Ramos (cell line): ENCODE measurements around the gene TUSC2.
"Not testable (repeated sequence)": the region's sequence is repeated elsewhere in the genome, so short reads cannot be mapped to it uniquely, and the experiment has no call there.

ENCODE experiments used
- in situ Hi-C: fragments of 300-500 bp; cut with MboI; formaldehyde crosslinking; loops from one replicate; pipeline ENCODE4 v1.14.3; 2022; ENCODE audit warnings: low sequenced_read_pairs; ENCODE audit not compliant: unreplicated experiment

TUSC2 gene

DNA sequence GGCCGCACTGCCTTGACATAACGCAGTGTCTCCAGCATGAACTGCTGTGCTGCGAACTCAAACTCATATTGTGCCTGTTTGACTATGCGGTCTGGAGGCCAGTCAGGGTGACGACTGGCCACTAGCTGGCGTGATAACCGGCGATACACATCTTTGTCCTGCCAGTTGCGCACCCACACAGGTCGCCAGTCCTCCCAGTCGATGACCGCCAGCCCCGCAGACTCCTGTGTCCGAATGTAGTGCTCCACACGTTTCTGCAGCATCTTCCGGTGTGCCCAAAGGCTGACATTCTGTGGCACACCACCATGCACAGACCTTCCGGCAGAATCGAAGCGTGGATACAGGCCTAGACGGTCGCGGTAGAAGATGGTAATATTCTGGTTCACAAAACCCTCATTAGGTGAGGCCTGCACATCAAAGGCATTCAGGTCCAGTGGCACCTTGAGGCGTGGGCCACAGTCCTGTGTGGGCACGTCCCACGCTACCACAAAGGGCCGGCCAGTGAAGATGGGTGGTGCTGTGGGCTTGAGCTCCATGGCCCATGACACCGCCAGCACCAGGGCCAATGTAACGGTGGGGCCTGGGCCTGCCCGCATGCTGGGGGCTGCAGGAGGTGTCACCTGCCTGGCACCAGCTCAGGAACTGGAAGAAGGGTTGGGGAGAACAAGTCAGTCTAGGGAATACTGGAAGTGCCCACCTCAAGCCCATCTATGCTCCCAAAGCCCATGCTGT, 8.0 kb downstream of the TUSC2 start:
- in situ Hi-C loops: no loop called here

DNA sequence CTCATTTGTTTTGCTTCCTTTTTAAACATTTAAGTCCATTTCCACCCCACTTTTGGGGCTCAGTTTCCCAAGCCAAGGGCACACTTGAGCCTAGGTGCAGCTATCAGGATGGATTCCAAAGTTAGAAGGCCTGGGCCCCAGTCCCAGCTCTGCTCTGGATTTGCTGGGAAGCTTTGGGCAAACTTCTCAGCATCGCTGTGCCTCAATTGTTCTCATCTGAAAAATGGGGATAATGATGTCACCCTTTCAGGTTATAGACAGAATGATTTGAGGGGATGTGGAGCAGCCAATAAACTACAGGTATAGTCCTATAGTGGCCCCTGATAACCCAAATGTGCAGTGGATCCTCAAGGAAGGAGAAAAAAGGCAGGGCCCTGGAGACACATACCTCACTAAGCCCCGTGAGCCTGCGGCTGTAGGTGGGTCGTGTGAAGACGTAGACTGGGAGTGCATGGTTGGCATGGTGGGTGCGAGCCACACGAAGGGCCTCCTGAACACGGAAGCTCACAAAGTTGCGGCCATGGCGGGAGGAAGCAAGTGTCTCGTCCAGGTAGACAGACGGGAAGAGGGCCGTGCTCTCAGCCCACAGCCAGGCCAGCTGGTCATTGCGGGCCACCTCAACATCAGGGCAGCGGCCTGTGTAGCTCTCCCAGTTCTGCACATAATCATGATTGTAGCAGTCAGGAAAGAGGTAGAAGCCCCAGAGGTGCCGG, 8.7 kb downstream of the TUSC2 start:
- in situ Hi-C loops: no loop called here

DNA sequence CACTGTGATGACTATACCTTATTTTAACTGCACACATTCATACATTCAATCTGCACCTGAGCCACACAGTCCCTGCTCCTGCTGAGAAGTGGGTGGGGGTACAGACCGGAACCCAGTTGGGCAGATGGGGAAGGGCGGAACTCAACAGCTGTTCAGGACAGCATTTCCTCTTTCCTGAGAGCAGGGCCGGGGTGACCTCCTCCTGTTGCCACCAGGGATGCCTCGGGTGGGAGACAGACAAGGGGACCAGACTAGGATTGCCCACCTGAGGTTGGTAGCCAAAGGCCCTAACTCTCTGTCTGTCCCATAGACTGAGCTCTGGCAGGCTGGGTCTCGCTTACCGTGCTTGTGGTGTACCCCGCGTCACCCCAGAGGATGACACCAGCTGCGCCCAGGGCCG, 9.4 kb downstream of the TUSC2 start:
- in situ Hi-C loops: no loop called here

DNA sequence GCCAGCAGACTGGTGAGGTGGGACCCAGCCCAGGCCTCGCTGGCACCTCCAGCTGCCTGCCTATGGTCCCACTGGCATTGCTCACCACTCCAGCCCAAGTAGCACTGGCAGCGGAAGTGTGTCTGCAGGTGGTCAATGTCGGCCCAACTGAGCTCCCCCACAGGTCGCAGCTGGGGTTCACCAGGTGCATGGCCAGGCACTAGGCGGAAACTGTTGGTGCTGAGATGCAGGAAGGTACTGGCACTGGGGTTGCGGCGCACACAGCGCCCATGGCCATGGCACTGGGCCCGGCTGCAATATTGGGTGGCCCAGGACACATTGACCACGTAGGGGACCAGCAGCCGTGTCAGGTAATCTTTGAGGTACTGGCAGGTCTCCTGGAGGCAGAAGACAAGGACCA, 9.9 kb downstream of the TUSC2 start:
- in situ Hi-C loops: no loop called here

DNA sequence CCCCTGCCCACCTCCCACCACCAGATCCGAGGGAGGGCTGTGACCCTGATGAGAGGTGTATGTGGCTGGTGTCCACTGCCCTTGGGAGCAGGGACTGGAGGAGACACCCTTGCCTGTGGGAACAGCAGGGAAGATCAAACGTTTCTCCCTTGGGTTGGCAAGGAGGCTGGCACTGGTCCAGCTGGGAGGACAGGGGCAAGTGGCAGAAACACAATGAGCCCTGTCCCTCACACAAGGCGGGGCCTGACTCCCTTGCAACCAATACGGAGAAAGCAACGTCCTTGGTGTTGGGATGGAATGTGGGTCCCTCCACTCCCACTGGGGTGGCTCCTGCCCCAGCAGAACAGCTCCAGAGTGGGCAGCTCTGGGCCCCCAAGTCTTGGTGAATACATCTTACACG, 10.7 kb downstream of the TUSC2 start:
- in situ Hi-C loops: no loop called here

DNA sequence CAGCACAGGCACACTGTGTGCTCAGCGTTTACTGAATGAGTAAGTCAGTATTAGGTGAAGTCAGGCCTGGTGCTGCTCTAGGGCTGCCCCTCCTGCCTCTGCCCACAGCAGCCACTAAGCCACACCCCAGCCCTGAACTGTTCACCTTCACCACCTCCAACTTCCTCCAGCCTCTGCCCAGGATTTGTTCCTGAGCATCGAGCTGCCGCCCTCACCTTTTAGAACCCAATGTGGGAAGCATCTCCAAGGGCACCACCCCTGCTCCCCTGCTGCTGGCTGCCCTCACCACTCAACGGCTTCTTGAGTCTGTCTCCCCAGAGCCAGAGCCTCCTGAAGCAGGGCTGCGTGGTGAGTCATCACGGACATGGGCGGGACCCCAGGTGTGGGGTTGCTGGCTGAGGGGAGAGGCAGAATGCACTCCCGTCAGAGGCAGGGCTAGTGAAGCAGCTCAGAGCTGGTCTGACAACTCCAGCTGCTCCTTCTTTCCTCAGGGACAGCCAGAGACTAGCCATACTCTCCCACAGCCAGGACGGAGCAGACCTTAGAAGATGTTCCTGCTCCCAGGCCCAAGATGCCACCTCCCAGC, 11.3 kb downstream of the TUSC2 start:
- in situ Hi-C loops: no loop called here

DNA sequence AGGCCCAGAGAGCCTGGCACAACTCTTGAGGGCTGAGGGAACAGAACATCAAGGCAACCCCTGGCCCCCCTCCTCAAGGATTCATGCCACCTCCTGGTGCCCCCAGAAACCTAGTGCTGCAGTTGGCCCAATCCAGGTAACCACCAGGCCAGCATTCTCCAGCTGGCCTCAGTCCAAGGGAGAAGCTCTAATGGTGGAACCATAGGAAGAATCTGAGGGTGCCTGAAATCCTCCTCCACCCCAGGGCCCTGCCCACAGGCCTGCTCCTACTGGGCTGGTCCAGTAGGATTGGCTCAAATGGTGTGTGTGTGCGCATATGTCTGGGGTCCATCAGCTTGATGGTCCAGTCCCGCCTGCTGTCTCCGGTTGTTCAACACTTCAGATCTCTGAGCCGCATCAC, 13.2 kb downstream of the TUSC2 start:
- in situ Hi-C loops: no loop called here

DNA sequence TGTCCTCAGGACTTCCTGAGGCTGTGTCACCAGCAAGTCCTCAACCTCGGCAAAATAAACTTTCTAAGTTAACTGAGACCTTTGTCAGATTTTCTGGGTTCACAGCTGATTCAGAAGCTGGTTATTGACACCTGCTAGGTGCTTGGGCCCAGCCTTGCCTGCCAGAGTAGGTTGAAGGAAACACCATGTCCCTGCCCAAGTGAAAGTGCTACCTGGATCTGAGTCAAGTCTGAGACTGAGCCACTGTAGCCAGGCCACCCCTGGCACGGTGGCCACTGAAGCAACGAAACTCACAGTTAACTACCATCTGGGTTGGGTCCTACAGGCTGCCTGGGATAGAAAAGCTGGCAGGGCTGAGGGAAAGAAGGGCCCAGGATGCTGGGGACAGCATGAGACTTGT, 13.7 kb downstream of the TUSC2 start:
- in situ Hi-C loops: no loop called here

DNA sequence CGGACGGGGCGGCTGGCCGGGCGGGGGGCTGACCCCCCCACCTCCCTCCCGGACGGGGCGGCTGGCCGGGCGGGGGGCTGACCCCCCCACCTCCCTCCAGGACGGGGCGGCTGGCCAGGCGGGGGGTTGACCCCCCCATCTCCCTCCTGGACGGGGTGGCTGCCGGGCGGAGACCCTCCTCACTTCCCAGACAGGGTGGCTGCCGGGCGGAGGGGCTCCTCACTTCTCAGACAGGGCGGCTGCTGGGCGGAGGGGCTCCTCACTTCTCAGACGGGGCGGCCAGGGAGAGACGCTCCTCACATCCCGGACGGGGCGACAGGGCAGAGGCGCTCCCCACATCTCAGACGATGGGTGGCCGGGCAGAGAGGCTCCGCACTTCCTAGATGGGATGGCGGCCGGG, 16.0 kb downstream of the TUSC2 start:
- in situ Hi-C loops: not testable (repeated sequence)

DNA sequence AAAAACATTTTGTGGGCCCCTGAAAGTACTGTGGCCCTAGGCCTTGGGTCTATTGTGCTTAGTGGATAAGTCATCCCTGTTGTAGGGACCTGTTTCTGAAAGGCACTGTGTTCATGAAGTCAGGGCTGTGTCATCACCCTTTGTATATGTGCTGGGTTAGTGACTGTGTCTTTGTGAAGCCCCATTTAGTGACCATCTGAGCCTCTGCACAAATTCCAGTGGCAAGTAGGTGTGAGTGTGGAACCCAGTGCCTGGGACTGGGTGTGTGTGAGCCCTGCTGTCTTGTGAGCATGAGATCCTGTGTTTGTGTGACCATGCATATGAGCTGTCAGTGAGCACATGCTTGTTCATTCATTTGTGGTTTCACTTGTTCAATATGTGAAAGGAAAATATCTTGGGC, 23.4 kb downstream of the TUSC2 start:
- in situ Hi-C loops: no loop called here

DNA sequence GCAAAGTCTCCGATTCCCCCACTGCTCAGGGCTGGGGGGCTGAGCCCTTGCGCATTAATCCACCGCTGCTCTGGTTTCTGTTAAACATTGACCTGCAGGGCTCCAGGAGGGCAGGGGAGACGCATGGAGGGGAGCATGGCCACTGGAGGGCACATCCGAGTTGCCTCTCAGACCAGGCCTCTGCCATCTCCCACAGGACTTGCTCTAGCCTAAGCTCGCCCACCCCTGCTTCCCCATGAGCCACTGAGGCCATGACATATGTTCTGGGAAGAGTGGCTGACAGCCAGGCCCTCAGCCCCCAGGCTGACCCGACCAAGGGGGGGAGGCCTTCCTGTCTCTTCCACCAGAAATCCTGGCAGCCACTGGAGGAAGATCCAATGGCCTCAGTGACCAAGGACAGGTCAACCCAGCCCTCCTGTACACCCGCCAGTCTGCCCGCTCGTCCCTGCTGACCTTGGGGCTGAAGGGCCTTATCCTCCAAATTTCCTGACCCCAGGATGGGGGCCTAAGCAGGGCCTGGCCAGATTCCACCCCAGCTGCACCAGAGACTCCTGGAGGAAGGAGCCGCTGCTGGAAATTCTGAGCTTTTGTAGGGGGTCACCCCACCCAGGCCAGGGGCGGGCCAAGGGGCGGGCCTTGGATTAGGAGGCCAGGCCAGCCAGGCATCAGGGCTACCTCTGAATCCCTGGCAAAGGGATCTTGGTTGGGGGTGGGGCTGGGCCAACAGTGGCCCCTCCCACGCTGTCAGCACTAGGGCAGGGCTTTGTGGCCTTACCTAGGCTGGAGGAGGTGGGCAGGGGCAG, 24.8 kb downstream of the TUSC2 start, which contains the start of gene HYAL1:
Gene HYAL1 (minus strand): TSS at position 562 of the 803 bp plus-strand sequence. CDS start 618 bp downstream, outside the sequence.
- in situ Hi-C loops: no loop called here

DNA sequence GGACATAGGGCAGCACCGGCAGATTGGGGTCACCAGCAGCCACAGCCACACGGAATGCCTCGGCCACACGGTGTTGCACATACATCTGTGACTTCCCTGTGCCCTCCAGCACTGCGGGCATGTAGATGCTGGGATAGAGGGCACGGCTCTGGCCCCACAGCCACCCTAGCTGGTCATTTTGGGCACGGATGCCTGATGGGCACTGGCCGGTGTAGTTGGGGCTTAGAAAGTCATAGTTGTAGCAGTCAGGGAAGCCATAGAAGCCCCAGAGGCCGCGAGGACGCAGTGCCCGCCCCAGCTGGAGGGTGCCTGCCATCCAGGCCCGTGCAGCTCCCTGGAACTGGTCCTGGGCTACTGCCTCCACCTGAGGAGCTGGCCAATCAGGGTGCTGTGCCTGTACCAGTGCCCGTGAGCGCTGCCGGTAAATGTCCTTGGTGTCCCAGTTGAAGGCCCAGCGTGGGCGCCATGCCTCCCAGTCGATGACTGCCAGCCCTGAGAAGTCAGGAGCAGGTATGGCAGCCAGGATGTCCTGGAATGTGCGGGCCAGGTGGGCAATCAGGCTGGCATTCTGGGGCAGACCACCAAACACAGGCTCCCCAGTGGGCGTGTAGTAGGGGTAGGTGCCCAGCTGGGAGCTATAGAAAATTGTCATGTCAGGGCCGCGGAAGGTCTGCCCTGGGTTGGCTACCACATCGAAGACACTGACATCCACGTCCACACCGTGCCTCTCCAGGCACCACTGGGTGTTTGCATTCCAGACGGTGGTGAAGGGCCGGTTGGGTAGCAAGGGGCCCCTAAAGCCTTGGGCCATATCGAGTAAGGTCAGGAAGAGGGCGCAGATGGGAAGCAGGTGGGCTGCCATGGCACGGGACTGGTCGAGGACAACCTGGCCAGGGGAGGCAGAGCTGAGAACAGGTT, 25.7 kb downstream of the TUSC2 start:
- in situ Hi-C loops: no loop called here

DNA sequence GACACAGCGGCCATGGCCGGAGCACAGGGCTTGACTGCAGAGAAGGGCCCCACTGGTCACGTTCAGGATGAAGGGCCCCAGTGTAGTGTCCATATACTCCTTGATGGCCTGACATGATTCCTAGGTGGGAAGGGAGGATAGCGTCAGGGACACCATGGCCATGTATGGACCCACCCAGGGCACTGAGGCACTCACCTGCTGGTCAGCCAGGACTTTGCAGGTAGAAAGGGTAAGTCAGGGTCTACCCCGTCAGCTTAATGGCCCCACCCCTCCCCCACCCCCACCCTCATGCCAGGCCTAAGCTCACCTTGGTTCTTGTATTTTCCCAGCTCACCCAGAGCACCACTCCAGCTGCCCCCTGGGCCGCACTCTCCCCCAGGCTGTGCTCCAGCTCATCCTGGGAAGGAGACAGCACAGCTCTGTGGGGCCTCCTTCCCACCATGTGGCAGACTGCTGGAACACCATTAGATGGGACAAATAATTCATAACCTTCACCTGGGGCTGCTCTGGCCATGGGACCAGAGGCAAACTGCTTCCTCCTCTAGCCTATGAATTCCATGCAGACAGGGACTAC, 27.3 kb downstream of the TUSC2 start:
- in situ Hi-C loops: no loop called here

DNA sequence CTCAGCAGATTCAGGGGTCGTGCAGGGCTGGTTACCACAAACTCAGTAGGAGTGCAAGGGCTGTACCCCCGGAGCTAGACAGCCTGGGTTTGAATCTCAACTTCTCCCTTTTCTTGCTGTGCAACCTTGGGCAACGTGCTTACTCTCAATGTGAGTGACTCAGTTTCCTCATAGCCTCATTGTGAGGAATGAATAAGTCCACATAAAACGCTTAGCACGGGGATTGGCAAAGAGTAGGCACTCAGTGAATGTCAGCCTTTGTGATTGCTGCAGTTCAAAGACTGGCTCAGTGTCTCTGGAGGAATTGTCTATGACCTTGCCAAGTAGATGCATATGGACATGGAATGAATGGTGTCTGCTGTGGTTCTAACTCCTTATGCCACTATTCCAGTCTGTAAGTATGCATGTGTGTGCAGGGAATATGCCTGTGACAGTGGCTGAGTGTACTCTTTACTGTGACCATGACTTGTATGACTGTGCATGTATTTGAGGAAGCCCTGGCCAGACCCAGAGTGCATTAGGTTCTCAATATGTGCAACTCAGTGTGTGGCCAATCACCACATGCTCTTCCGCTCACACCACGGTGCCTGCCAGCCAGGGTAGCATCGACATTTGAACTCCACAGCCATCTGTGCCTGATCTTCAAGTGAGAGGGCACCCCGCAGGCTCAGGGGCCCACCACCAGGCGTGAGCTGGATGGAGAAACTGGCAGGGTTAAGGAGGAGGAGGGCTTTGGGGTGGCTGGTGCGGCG, 27.9 kb downstream of the TUSC2 start:
- in situ Hi-C loops: no loop called here

DNA sequence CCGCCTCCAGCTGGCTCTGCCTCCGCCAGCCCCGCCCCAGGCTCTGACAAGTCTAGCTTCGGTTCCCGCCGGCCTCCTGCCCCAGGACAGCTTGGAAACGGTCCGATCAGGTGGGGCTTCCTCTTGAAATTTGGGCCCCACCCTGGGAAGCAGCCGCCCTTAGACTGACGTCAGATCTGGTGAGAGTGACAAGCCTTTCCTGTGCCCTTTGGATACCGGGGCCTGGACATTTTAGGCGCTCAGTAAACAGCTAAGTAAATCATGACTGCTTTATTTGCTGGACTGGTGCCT, 28.4 kb downstream of the TUSC2 start:
- in situ Hi-C loops: no loop called here

DNA sequence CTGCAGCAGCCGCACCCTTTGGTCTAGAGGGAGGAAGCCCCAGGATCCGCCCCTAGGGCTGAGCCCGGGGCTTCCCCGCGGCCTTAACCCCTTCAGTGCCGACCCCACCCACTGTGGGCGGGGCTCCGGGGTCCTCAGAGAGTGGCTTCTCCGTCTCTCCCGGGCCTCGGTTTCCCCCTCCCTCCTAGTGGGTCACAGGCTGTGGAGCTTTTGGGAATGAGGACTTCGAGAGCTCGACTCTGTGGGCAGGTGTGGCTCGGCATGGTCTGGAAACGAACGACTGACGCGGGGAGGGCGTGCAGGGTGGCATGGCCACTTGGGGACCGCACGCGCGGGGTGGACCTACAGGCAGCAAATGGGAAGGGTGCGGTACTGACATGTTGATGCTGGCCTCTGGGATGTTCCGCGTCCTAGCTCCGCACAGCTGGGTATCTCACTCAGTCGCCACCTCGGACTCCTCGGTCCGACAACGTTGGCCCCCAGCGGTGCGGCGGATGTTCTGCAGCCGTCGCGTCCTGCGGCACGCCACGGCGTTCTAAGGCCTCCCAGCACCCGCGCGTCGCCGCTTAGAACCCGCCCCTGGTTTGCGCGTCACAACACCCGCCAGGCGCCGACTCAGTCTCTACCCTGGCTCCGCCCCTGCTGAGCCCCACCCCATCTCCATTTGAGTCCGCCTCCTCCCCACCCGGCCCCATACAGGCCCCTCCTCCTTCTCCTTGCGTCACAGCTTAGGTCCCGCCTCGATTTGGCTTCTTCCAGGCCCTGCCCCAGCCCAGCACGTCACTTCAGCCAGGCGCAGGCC, 29.0 kb downstream of the TUSC2 start, which contains the start of the genes HYAL3 and NAA80:
Gene HYAL3 (minus strand): TSS at position 570 of the 802 bp plus-strand sequence. CDS start 3,803 bp downstream, outside the sequence.
Gene NAA80 (minus strand): TSS at position 570 of the 802 bp plus-strand sequence. CDS start 1,942 bp downstream, outside the sequence.
- in situ Hi-C loops: no loop called here

DNA sequence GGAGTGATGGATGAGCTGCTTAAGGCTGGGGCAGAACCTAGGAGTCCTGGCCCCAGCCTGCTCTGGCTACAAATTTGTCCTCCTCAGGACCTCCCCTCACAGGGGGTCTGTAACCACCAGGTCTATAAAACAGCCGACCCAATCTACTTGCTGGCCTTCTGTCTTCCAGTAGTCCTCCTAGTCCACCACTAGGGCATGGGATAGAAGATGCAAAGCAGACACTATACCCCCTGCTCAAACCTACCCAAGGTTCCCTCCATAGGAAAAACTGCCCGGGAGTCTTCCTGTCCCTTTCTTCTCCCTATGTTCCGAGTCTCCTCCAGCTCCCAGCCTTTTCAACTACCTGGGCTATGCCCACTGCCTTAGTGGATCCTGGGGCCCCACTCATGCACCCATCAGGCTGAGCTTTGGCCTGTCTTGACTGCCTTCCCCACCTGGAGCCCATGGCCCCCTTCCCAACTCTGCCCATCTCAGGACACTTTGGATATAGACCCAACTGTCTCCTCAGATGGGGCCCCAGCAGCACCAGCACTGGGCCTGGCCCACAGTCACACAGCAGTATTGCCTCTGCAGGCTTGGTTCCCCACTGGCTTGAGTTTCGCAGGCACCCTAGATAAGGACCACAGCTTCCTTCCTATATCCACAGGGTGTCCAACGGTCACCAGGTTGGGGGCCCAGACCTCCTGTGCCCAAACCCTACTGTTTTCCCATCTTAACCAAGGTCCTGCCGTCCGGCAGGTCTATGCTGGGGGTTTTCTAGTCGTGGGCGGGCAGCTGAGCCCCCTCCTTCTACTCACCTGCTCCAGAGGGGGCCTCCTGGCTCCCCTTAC, 29.9 kb downstream of the TUSC2 start:
- in situ Hi-C loops: no loop called here
